Mesenchymal stem cell (in vitro differentiated cells and primary cell): ENCODE results near the gene EPC2.

Source experiments
- DNase-seq: peaks from one replicate; pipeline ENCODE4 v3.0.0-alpha.2; 2013
- H2AFZ ChIP-seq: one replicate; pipeline ENCODE4 v1.6.1; 2013; ENCODE audit warnings: low read depth, mild to moderate bottlenecking, control low read depth, inconsistent platforms, low read length, moderate library complexity
- H2AK5ac ChIP-seq: 2 replicates; pipeline ENCODE4 v1.6.1; 2013; ENCODE audit warnings: low read length, moderate library complexity, mild to moderate bottlenecking, inconsistent platforms; ENCODE audit not compliant: severe bottlenecking
- H2BK120ac ChIP-seq: one replicate; pipeline ENCODE4 v1.6.1; 2013; ENCODE audit warnings: low read depth, mild to moderate bottlenecking, inconsistent platforms, low read length, moderate library complexity
- H2BK12ac ChIP-seq, 2 experiments: one replicate each; pipeline ENCODE4 v1.6.1; 2013; ENCODE audit warnings: inconsistent platforms in 2 of 2, low read length in 2 of 2, mild to moderate bottlenecking in 2 of 2, moderate library complexity in 2 of 2, control low read depth in 1 of 2
- H2BK15ac ChIP-seq: one replicate; pipeline ENCODE4 v1.6.1; 2013; ENCODE audit warnings: mild to moderate bottlenecking, low read depth, inconsistent platforms; ENCODE audit not compliant: poor library complexity, severe bottlenecking
- H2BK5ac ChIP-seq: 2 replicates; pipeline ENCODE4 v1.6.1; 2013; ENCODE audit warnings: low read depth, mild to moderate bottlenecking, low read length, control low read depth, inconsistent platforms; ENCODE audit not compliant: poor library complexity, severe bottlenecking
- H3K14ac ChIP-seq, 2 experiments: one replicate each; pipeline ENCODE4 v1.6.1; 2013; ENCODE audit warnings: inconsistent platforms in 2 of 2, low read length in 2 of 2, control low read depth in 1 of 2, mild to moderate bottlenecking in 1 of 2, moderate library complexity in 1 of 2
- H3K18ac ChIP-seq, 2 experiments: one replicate each; pipeline ENCODE4 v1.6.1; 2013; ENCODE audit warnings: inconsistent platforms in 2 of 2, low read length in 2 of 2, control low read depth in 1 of 2, low read depth in 1 of 2, mild to moderate bottlenecking in 1 of 2
- H3K23ac ChIP-seq, 2 experiments: one replicate each; pipeline ENCODE4 v1.6.1; 2013; ENCODE audit warnings: inconsistent platforms in 2 of 2, low read length in 2 of 2, mild to moderate bottlenecking in 2 of 2, moderate library complexity in 2 of 2, control low read depth in 1 of 2
- H3K27ac ChIP-seq: 2 replicates; pipeline ENCODE4 v1.5.1; 2013; ENCODE audit warnings: mild to moderate bottlenecking, moderate library complexity, low read length, control low read depth, inconsistent platforms; ENCODE audit not compliant: poor library complexity, severe bottlenecking
- H3K27me3 ChIP-seq, 2 experiments: 2 replicates each; pipeline versions ENCODE4 v1.6.1 to v1.7.0; 2013; ENCODE audit warnings: low read length in 2 of 2, mild to moderate bottlenecking in 2 of 2, moderate library complexity in 2 of 2, control low read depth in 1 of 2, inconsistent platforms in 1 of 2; ENCODE audit not compliant: control insufficient read depth in 1 of 2, insufficient read depth in 1 of 2
- H3K36me3 ChIP-seq, 2 experiments: 2 replicates each; pipeline versions ENCODE4 v1.6.1 to v1.7.0; 2013; ENCODE audit warnings: low read length in 2 of 2, control low read depth in 1 of 2, inconsistent platforms in 1 of 2, low read depth in 1 of 2, mild to moderate bottlenecking in 1 of 2; ENCODE audit not compliant: insufficient read depth in 2 of 2, control insufficient read depth in 1 of 2
- H3K4ac ChIP-seq, 2 experiments: one replicate each; pipeline ENCODE4 v1.6.1; 2013; ENCODE audit warnings: inconsistent platforms in 2 of 2, low read length in 2 of 2, mild to moderate bottlenecking in 2 of 2, moderate library complexity in 2 of 2, control low read depth in 1 of 2, low read depth in 1 of 2
- H3K4me1 ChIP-seq: 2 replicates; pipeline ENCODE4 v1.6.1; 2013; ENCODE audit warnings: low read depth, low read length, control low read depth; ENCODE audit not compliant: control insufficient read depth, insufficient read depth
- H3K4me2 ChIP-seq: 2 replicates; pipeline ENCODE4 v1.6.1; 2013; ENCODE audit warnings: low read length, mild to moderate bottlenecking, inconsistent platforms; ENCODE audit not compliant: poor library complexity, severe bottlenecking
- H3K4me3 ChIP-seq, 2 experiments: 2 replicates each; pipeline versions ENCODE4 v1.5.1 to v1.7.0; 2013; ENCODE audit warnings: low read length in 2 of 2, mild to moderate bottlenecking in 2 of 2, control low read depth in 1 of 2, low read depth in 1 of 2; ENCODE audit not compliant: insufficient read depth in 1 of 2
- H3K79me1 ChIP-seq: replicated peaks from 2 replicates; pipeline ENCODE4 v1.6.1; 2013; ENCODE audit warnings: mild to moderate bottlenecking, control low read depth, low read length, inconsistent platforms; ENCODE audit not compliant: poor library complexity, severe bottlenecking
- H3K9ac ChIP-seq: 2 replicates; pipeline ENCODE4 v1.7.0; 2013; ENCODE audit warnings: mild to moderate bottlenecking, low read length, moderate library complexity
- H3K9me3 ChIP-seq: 2 replicates; pipeline ENCODE4 v1.7.0; 2013; ENCODE audit warnings: mild to moderate bottlenecking, low read length; ENCODE audit not compliant: control insufficient read depth
- H4K8ac ChIP-seq: one replicate; pipeline ENCODE4 v1.6.1; 2013; ENCODE audit warnings: inconsistent platforms, mild to moderate bottlenecking, low read length, moderate library complexity
- H4K91ac ChIP-seq: one replicate; pipeline ENCODE4 v1.6.1; 2013; ENCODE audit warnings: mild to moderate bottlenecking, low read length, inconsistent platforms
- WGBS: methylation state at CpG from one replicate; pipeline ENCODE4 v1.1.7; 2013; ENCODE audit warnings: mixed read lengths; 5-methylcytosine and 5-hydroxymethylcytosine counted together

Gene EPC2

DNA sequence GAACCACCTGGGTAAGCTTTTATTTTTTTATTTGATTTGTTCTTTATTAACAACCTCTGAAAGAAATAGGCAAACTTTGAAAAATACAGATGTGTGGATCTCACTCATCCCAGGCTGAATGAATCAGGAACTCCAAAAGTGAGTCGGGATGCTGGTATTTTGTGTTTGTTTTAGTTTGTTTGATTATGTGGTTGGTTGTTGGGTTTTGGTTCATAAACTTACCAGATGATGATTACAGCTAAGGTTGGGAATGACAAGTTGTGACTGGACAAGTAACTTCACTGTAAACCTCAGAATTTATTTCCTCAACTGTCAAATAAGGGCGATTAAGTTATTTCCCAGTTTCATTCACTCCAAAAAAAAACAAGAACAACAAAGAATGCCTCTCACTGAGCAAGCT lies 150.0 kb downstream of the EPC2 start:
- no peak overlapping the region for H3K4me2 ChIP-seq
- peak; percentile 50 for DNase-seq
- H3K18ac ChIP-seq, result no peak overlapping the region
- H4K91ac ChIP-seq, result no peak overlapping the region
- no peak overlapping the region for H2BK15ac ChIP-seq
- peak overlapping the region; percentile 57 for H3K9ac ChIP-seq
- no peak overlapping the region for H3K4me3 ChIP-seq
- no peaks in the 10 kb centered on the region for H3K36me3 ChIP-seq
- H3K4me1 ChIP-seq, result no peaks in the 10 kb centered on the region
- no peak overlapping the region for H4K8ac ChIP-seq
- H3K4ac ChIP-seq, result no peak overlapping the region
- no peaks in the 10 kb centered on the region for H3K79me1 ChIP-seq
- H3K27ac ChIP-seq, result no peak overlapping the region
- H3K9me3 ChIP-seq, result no peaks in the 10 kb centered on the region
- no peak overlapping the region for H2AFZ ChIP-seq
- 23% methylated on average over 2 of the region's 2 CpGs for WGBS
- no peak overlapping the region for H3K23ac ChIP-seq
- H2BK5ac ChIP-seq, result no peak overlapping the region
- no peak overlapping the region for H2BK12ac ChIP-seq
- no peak overlapping the region for H2BK120ac ChIP-seq
- H3K27me3 ChIP-seq, result peaks cover 0 to 7% of the 10 kb centered on the region in 2 experiments
- no peak overlapping the region for H2AK5ac ChIP-seq
- H3K14ac ChIP-seq, result no peak overlapping the region

DNA sequence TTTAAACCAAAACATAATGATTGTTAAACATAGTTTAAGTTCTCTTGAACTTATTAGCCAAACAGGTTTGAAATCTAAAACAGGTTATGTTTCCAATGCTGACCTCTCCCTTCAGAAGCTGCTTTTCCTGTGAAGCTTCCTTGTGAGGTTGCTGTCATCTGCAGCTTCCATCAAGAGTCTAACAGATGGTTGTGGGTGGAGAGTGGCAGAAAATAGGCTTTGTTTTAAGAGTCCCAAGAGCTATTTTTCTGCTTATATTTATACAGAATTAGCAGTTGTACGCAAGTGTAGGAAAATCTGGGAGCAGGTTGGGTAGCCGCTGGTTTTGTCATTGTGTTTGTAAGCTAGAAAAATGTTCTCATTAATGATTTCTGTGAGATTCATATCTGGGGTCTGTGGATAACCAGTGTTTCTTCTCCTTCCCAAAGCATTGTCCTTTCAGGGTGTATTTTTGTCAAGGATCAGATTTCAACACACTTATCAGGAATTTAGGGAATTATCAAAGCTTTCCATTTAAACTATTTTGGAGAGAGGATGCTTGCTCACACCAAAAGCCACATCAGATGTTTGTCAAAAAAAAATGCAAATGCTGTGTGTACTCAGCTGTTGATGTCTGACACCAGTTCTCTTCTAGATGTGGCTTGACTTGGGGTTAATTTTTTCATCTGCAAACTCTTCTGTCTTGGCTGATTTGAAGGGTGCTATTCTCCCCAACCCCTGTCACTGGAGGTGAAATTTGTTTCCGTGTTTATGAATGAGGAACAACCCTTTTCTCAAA lies 152.4 kb downstream of the EPC2 start:
- Histone ChIP-seq H3K23ac (no peak overlapping the region), H2BK15ac (no peak overlapping the region), H3K4ac (no peak overlapping the region), H3K4me2 (no peak overlapping the region), H2BK12ac (no peak overlapping the region), H3K14ac (no peak overlapping the region), H3K4me1 (peaks cover under 1% of the 10 kb centered on the region), H3K27me3 (peaks cover 0 to 7% of the 10 kb centered on the region in 2 experiments), H2BK120ac (no peak overlapping the region), H4K8ac (no peak overlapping the region), H3K18ac (no peak overlapping the region), H2AFZ (no peak overlapping the region), H3K36me3 (no peaks in the 10 kb centered on the region), H3K4me3 (no peak overlapping the region), H3K9ac (no peak overlapping the region), H3K27ac (no peak overlapping the region), H3K9me3 (no peaks in the 10 kb centered on the region), H2BK5ac (no peak overlapping the region), H3K79me1 (no peaks in the 10 kb centered on the region), H4K91ac (no peak overlapping the region), H2AK5ac (no peak overlapping the region)
- WGBS, result 58% methylated on average over 3 of the region's 3 CpGs
- DNase-seq, result no peak

DNA sequence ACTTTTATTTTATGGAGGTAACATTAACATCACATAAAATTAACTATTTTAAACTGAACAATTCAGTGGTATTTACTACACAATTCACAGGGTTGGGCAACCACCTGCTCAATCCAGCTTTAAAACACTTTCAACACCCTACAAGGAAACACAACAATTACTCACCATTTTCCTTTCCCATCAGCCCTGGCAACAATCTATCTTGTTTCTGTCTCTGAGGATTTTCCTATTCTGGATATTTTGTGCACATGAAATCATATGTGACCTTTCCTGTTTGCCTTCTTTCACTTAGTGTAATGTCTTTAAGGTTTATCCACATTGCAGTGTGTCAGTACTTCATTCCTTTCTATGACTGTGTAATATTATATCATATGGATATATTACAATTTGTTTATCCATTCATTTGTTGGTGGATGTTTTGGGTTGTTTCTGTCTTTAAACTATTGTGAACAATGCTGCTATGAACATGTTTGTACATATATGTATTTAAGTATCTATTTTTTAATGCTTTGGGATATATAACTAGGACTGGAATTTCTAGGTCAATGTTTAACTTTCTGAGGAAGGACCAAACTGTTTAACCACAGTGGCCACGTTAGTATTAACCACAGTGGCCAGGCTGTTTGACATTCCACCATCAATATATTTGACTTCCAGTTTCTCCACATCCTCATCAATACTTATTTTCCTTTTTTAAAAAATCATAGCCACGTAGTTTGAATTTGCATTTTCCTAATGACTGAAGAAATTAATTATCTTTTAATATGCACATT lies 158.1 kb downstream of the EPC2 start:
- Histone ChIP-seq H4K91ac (no peak overlapping the region), H3K4me2 (no peak overlapping the region), H3K27ac (peak overlapping the region; percentile 72), H3K23ac (no peak overlapping the region), H3K18ac (no peak overlapping the region), H3K4me1 (peaks cover 2% of the 10 kb centered on the region), H2BK15ac (no peak overlapping the region), H3K4me3 (no peak overlapping the region), H3K14ac (no peak overlapping the region), H2BK12ac (no peak overlapping the region), H3K27me3 (peaks cover 0 to 1% of the 10 kb centered on the region in 2 experiments), H2BK120ac (no peak overlapping the region), H2AFZ (no peak overlapping the region), H3K79me1 (no peaks in the 10 kb centered on the region), H3K9ac (no peak overlapping the region), H4K8ac (no peak overlapping the region), H3K9me3 (peaks cover 4% of the 10 kb centered on the region), H2AK5ac (no peak overlapping the region), H2BK5ac (no peak overlapping the region), H3K4ac (no peak overlapping the region), H3K36me3 (no peaks in the 10 kb centered on the region)
- WGBS, result 64% methylated on average over 1 of the region's 2 CpGs
- DNase-seq, result no peak

DNA sequence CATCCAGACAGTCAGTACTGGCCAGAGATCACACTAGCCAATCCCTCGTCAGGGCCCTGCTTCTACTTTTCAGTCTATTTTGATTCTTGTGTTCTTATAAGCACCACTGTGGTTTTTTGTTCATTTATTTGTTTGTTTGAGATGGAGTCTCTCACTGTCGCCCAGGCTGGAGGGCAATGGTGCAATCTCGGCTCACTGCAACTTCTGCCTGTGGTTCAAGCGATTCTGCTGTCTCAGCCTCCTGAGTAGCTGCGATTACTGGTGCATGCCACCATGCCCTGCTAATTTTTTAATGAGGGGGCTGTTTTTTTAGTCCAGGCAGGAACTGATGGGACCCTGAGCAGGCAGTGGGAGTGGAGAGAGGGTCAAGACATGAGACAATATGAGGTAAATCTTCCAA lies 165.5 kb downstream of the EPC2 start:
- Histone ChIP-seq H2BK15ac (no peak overlapping the region), H4K91ac (no peak overlapping the region), H3K9ac (no peak overlapping the region), H3K18ac (no peak overlapping the region), H2AFZ (no peak overlapping the region), H2BK120ac (no peak overlapping the region), H2BK12ac (no peak overlapping the region), H3K4me3 (no peak overlapping the region), H3K79me1 (no peaks in the 10 kb centered on the region), H3K4ac (no peak overlapping the region), H3K27me3 (peaks cover 0 to 5% of the 10 kb centered on the region in 2 experiments), H3K23ac (no peak overlapping the region), H3K4me1 (peaks cover 10% of the 10 kb centered on the region), H3K4me2 (no peak overlapping the region), H3K27ac (no peak overlapping the region), H4K8ac (no peak overlapping the region), H3K9me3 (peaks cover 4% of the 10 kb centered on the region), H3K36me3 (no peaks in the 10 kb centered on the region), H2AK5ac (no peak overlapping the region), H3K14ac (no peak overlapping the region), H2BK5ac (no peak overlapping the region)
- WGBS, result 96% methylated on average over 4 of the region's 5 CpGs
- no peak for DNase-seq
